PFSK-1 (cell line): Measurements from ENCODE around the gene CHST3.

ENCODE experiments used
- FOXP2 ChIP-seq: optimal IDR thresholded peaks from 2 replicates; pipeline ENCODE3; 2011; ENCODE audit warnings: borderline replicate concordance, control low read depth, inconsistent platforms; ENCODE audit not compliant: insufficient read depth; ENCODE audit errors: extremely low read length, extremely low read depth
- POLR2AphosphoS5 ChIP-seq: IDR thresholded peaks from 2 replicates; pipeline ENCODE4 v1.6.1; 2012; ENCODE audit warnings: low read depth, mild to moderate bottlenecking, control low read depth, low read length, moderate library complexity
- REST ChIP-seq, 2 experiments: IDR thresholded peaks; 2 replicates each; pipeline versions ENCODE4 v1.6.1 to v1.8.0; 2011 to 2012; ENCODE audit warnings: low read depth in 2 of 2, low read length in 2 of 2, control low read depth in 1 of 2, inconsistent platforms in 1 of 2, mild to moderate bottlenecking in 1 of 2, moderate library complexity in 1 of 2; ENCODE audit not compliant: insufficient read depth in 1 of 2
- SIN3A ChIP-seq: IDR thresholded peaks from 2 replicates; pipeline ENCODE4 v1.6.1; 2012; ENCODE audit warnings: mild to moderate bottlenecking, low read length, moderate library complexity, borderline replicate concordance; ENCODE audit not compliant: insufficient read depth
- TAF1 ChIP-seq: IDR thresholded peaks from 2 replicates; pipeline ENCODE4 v1.6.1; 2012; ENCODE audit warnings: low read length, control low read depth, borderline replicate concordance; ENCODE audit not compliant: insufficient read depth

Gene CHST3

GRCh38 chr10:71946700-71947099 lies 17.5 kb upstream of the CHST3 start:
- TF ChIP-seq TAF1 (no peak), FOXP2 (no peak)

GRCh38 chr10:71948496-71949067 lies 15.6 kb upstream of the CHST3 start:
- TF ChIP-seq POLR2AphosphoS5: no peak
- no peak for TF ChIP-seq REST (IDR thresholded peaks at IDR 0.05; ENCODE audit: insufficient read depth in 1 of 2, low read depth in 2 of 2, low read length in 2 of 2)
- no peak for TF ChIP-seq SIN3A
- no peak for TF ChIP-seq TAF1
- no peak for TF ChIP-seq FOXP2

GRCh38 chr10:71950683-71951082 lies 13.5 kb upstream of the CHST3 start:
- TF ChIP-seq FOXP2 (no peak), TAF1 (no peak), SIN3A (no peak)

- TF ChIP-seq REST (IDR thresholded peaks at IDR 0.05; ENCODE audit: insufficient read depth in 1 of 2, low read depth in 2 of 2, low read length in 2 of 2): no peak
- TF ChIP-seq SIN3A: no peak
- no peak for TF ChIP-seq TAF1
- TF ChIP-seq FOXP2: no peak
These were observed 11.4 kb upstream of the CHST3 start for GRCh38 chr10:71952745-71953144.

GRCh38 chr10:71957546-71958275 lies 6.5 kb upstream of the CHST3 start:
- TF ChIP-seq FOXP2: no peak
- TF ChIP-seq SIN3A: no peak
- no peak for TF ChIP-seq POLR2AphosphoS5
- no peak for TF ChIP-seq REST (IDR thresholded peaks at IDR 0.05; ENCODE audit: insufficient read depth in 1 of 2, low read depth in 2 of 2, low read length in 2 of 2)
- TF ChIP-seq TAF1: no peak

- TF ChIP-seq TAF1 (no peak), REST (IDR thresholded peaks at IDR 0.05; ENCODE audit: insufficient read depth in 1 of 2, low read depth in 2 of 2, low read length in 2 of 2) (no peak), FOXP2 (no peak), SIN3A (no peak)
These were observed 4.7 kb upstream of the CHST3 start for GRCh38 chr10:71959526-71959925.
